Measurements from ENCODE around the gene CIB1. TPM values are rescaled to one million over a fixed set of nuclear protein-coding genes. Genes with fewer than 3 reads are reported as not detected.

Gene CIB1
- total RNA-seq, 4 donors from 2014 or later: 27.5 to 48.1 (median 37.8) TPM

DNA sequence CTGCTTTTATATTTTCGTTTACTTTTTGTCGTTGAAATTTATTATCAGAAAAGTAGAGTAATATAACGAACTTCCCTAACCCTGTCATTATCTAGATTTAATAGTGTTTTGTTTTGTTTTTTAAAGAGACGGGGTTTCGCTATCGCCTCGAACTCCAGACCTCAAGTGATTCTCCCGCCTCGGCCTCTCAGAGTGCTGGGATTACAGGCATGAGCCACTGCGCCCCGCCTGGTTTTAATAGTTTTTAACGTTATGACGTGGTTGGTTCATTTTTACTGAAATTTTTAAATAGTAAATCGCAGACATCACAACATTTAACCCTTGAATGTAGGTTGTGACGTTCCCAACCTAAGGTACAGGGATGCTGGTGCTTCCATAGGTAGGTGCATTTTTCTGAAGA, 32.7 kb upstream of the CIB1 start:
- Histone ChIP-seq H3K27ac (peak overlapping the region; percentile 84 to 95 (median 93)), H3K36me3 (peaks cover 0 to 34% (median 10%) of the 10 kb centered on the region in 3 donors), H3K27me3 (no peaks in the 10 kb centered on the region), H3K4me3 (peak overlapping the region; percentile 64 to 85 (median 80)), H3K4me1 (peaks cover 0 to 52% (median 43%) of the 10 kb centered on the region in 4 donors), H3K9me3 (no peaks in the 10 kb centered on the region)
- TF ChIP-seq CTCF (IDR thresholded peaks at IDR 0.05): no peak
- no peak for TF ChIP-seq POLR2A (IDR thresholded peaks at IDR 0.05)
- 5 to 7% methylated on average over 15 of the region's 15 CpGs for WGBS, 2 donors
- no peak for DNase-seq (ENCODE audit: low spot score in 2 of 2)

DNA sequence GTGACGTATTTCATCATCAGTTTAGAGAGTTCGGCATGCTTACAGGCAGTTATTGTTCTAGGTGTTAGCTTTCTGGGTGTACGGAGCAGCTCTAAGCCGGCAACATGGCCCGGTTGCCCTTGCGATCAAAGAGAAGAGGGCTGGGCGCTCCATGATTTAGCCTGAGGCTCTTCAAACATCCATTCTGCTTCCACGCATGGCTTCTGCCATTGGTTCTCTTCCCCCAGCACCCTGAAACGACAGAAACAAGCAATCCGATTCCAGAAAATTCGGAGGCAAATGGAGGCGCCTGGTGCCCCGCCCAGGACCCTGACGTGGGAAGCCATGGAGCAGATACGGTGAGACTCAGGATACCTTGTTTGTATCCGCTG, 32.3 kb upstream of the CIB1 start:
- TF ChIP-seq EP300 (IDR thresholded peaks at IDR 0.05): no peak
- no peak for TF ChIP-seq CTCF (IDR thresholded peaks at IDR 0.05)
- no peak for TF ChIP-seq POLR2A (IDR thresholded peaks at IDR 0.05)

GRCh38 chr15:90265271-90266060, 31.7 kb upstream of the CIB1 start, which contains the start of gene NGRN:
Gene NGRN (plus strand): TSS chr15:90265672. CDS start chr15:90265713, 41 bp downstream.
- Histone ChIP-seq H3K27ac (peak within 1 kb of the TSS; percentile 84 to 95 (median 93)), H3K27me3 (no peaks in the 10 kb centered on the region), H3K9me3 (no peaks in the 10 kb centered on the region), H3K36me3 (peaks cover 0 to 23% (median 2%) of the 10 kb centered on the region in 3 donors), H3K4me1 (peaks cover 0 to 48% (median 43%) of the 10 kb centered on the region in 4 donors), H3K4me3 (peak within 1 kb of the TSS; percentile 64 to 85 (median 80))
- DNase-seq (ENCODE audit: low spot score in 2 of 2): peak; percentile 80 to 88
- WGBS, 2 donors: 0% methylated on average over 13 to 24 of the region's 59 CpGs
- TF ChIP-seq CTCF (IDR thresholded peaks at IDR 0.05) (peak in 1 of 5 experiments; percentile 19), POLR2A (IDR thresholded peaks at IDR 0.05) (peak; percentile 83 to 91), EP300 (IDR thresholded peaks at IDR 0.05) (peak; percentile 58 to 98)

More for the DNA sequence above, 32.3 kb upstream of the CIB1 start:
- peaks cover 0 to 48% (median 43%) of the 10 kb centered on the region in 4 donors for H3K4me1 ChIP-seq
- no peaks in the 10 kb centered on the region for H3K27me3 ChIP-seq
- DNase-seq (ENCODE audit: low spot score in 2 of 2): peak in 1 of 2 donors; percentile 31
- peak overlapping the region; percentile 64 to 85 (median 80) for H3K4me3 ChIP-seq
- H3K9me3 ChIP-seq: no peaks in the 10 kb centered on the region
- 1% methylated on average over 16 of the region's 16 CpGs for WGBS, 2 donors
- peaks cover 0 to 29% (median 7%) of the 10 kb centered on the region in 3 donors for H3K36me3 ChIP-seq
- peak overlapping the region; percentile 84 to 95 (median 93) for H3K27ac ChIP-seq

DNA sequence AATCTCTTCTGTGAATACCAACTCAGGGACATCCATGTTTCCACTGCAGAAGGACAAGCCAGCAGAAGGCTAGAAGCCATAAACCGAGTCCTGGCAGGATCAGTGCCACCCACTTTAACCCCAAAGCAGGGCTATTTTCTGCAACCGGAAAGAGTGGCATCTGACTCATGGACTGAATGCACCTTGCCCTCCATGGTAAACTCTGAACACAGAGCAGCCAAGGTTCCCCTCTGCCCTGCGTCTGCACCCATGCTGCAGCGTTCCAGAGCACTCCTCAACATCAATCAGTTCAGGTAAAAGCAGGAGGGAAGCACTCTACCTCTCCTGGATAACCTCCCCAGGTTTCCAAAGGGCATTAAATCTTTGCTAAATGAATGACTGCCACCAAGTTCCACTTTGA, 30.9 kb upstream of the CIB1 start:
- Histone ChIP-seq H3K4me3 (peak overlapping the region; percentile 64 to 85 (median 80)), H3K36me3 (peaks cover 0 to 15% (median 0%) of the 10 kb centered on the region in 3 donors), H3K27me3 (no peaks in the 10 kb centered on the region), H3K9me3 (no peaks in the 10 kb centered on the region), H3K27ac (peak overlapping the region; percentile 84 to 95 (median 93)), H3K4me1 (peaks cover 0 to 41% (median 37%) of the 10 kb centered on the region in 4 donors)
- 22 to 58% methylated on average over 4 of the region's 4 CpGs for WGBS, 2 donors
- TF ChIP-seq POLR2A (IDR thresholded peaks at IDR 0.05) (no peak), CTCF (IDR thresholded peaks at IDR 0.05) (no peak), EP300 (IDR thresholded peaks at IDR 0.05) (no peak)
- no peak for DNase-seq (ENCODE audit: low spot score in 2 of 2)

DNA sequence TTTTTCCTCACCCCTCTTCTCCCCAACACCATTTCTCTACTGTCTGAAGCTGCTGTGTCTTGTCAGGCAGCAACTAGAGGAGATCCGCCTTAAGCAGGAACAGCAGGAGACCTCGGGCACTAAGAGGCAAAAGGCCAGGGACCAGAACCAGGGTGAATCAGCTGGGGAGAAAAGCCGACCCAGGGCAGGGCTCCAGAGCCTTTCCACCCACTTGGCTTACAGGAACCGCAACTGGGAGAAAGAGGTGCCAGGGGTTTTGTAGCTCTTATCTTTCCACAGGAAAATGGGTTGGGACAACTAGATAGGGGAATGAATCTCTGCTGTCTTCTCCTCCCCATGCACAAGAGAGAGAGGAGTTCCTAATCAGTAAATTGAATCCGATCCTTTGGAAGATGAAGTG, 28.7 kb upstream of the CIB1 start:
- DNase-seq (ENCODE audit: low spot score in 2 of 2): no peak
- H3K27ac ChIP-seq: no peak overlapping the region
- H3K4me1 ChIP-seq: peaks cover 0 to 20% (median 19%) of the 10 kb centered on the region in 4 donors
- H3K9me3 ChIP-seq: no peaks in the 10 kb centered on the region
- WGBS, 2 donors: 71 to 73% methylated on average over 5 of the region's 5 CpGs
- H3K36me3 ChIP-seq: peaks cover 0 to 5% (median 0%) of the 10 kb centered on the region in 3 donors
- TF ChIP-seq POLR2A (IDR thresholded peaks at IDR 0.05) (no peak), CTCF (IDR thresholded peaks at IDR 0.05) (no peak), EP300 (IDR thresholded peaks at IDR 0.05) (no peak)
- no peak overlapping the region for H3K4me3 ChIP-seq
- H3K27me3 ChIP-seq: no peaks in the 10 kb centered on the region
